ENCODE data around the gene NFIX.
A peak's percentile ranks its signal among the peaks of the same experiment; 100 is the strongest.
"Not testable (repeated sequence)": the region's sequence is repeated elsewhere in the genome, so short reads cannot be mapped to it uniquely, and the experiment has no call there.

The NFIX gene

GRCh38 chr19:12953138-12953798, 42.0 kb upstream of the NFIX start:
- Histone ChIP-seq H3K36me3 (ENCODE audit: control insufficient read depth, insufficient read depth, low read length) (peaks cover 15% of the 10 kb centered on the region), H3K9me3 (ENCODE audit: control insufficient read depth, low read length) (no peaks in the 10 kb centered on the region), H3K27me3 (ENCODE audit: control insufficient read depth, insufficient read depth, low read length) (no peaks in the 10 kb centered on the region), H3K4me3 (ENCODE audit: low read length) (no peak overlapping the region), H3K4me1 (ENCODE audit: control insufficient read depth, insufficient read depth, low read length) (peaks cover 14% of the 10 kb centered on the region), H3K9ac (ENCODE audit: low read length) (no peak overlapping the region)

DNA sequence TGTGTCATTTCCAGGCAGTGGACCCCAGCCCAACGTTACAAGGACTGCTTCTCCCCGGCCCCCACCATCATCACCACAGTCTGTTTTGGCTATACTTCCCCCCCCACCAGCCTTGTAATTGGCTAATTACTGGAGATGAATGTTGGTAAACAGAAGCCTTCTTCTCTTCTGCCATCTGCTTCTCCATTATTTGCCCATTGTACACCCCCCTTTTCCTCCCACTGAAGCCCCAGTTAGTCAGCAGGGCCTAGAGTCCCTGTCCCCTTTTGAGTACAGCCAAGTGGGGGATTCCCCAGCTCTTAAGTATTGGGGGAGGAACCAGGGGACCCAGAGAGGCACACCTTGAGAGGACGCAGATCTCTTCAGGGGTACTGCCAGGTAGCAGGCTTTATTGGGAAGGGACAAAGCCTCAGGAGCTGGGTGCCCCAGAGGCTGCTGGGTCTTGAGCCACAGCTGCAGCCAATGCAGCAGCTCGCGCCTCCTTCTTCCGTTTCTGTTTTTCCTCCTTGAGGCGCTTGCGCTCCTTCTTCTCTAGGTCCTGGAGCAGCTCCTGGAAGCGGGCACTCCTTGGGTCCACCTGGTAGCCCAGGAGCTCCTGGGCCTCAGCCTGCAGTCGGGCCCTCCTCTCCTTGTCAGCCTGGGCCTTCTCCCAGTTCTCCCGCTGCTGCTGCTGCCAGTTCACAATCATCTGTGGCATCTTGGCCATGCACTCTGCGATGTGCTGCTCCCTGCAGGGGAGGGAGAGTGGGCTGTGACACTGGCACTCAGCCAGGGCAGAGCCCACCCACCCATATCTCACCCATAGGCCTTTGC, 41.3 kb upstream of the NFIX start:
- Histone ChIP-seq H3K27me3 (ENCODE audit: control insufficient read depth, insufficient read depth, low read length) (no peaks in the 10 kb centered on the region), H3K4me3 (ENCODE audit: low read length) (no peak overlapping the region), H3K9ac (ENCODE audit: low read length) (no peak overlapping the region), H3K9me3 (ENCODE audit: control insufficient read depth, low read length) (no peaks in the 10 kb centered on the region), H3K4me1 (ENCODE audit: control insufficient read depth, insufficient read depth, low read length) (peaks cover 14% of the 10 kb centered on the region), H3K36me3 (ENCODE audit: control insufficient read depth, insufficient read depth, low read length) (peaks cover 11% of the 10 kb centered on the region)

- Histone ChIP-seq H3K27me3 (ENCODE audit: control insufficient read depth, insufficient read depth, low read length) (no peaks in the 10 kb centered on the region), H3K4me1 (ENCODE audit: control insufficient read depth, insufficient read depth, low read length) (peaks cover 14% of the 10 kb centered on the region), H3K9me3 (ENCODE audit: control insufficient read depth, low read length) (no peaks in the 10 kb centered on the region), H3K4me3 (ENCODE audit: low read length) (no peak overlapping the region), H3K9ac (ENCODE audit: low read length) (no peak overlapping the region), H3K36me3 (ENCODE audit: control insufficient read depth, insufficient read depth, low read length) (peaks cover 6% of the 10 kb centered on the region)
These were observed 40.7 kb upstream of the NFIX start for GRCh38 chr19:12954612-12954962.

GRCh38 chr19:12955575-12955974, 39.7 kb upstream of the NFIX start:
- H3K4me3 ChIP-seq (ENCODE audit: low read length); H3K9me3 ChIP-seq (ENCODE audit: control insufficient read depth, low read length); H3K36me3 ChIP-seq (ENCODE audit: control insufficient read depth, insufficient read depth, low read length); H3K27me3 ChIP-seq (ENCODE audit: control insufficient read depth, insufficient read depth, low read length); H3K9ac ChIP-seq (ENCODE audit: low read length): not testable (repeated sequence)
- H3K4me1 ChIP-seq (ENCODE audit: control insufficient read depth, insufficient read depth, low read length) = peaks cover 14% of the 10 kb centered on the region

- H3K9ac ChIP-seq (ENCODE audit: low read length) = peak overlapping the region; percentile 55
- H3K9me3 ChIP-seq (ENCODE audit: control insufficient read depth, low read length) = no peaks in the 10 kb centered on the region
- peaks cover 14% of the 10 kb centered on the region for H3K4me1 ChIP-seq (ENCODE audit: control insufficient read depth, insufficient read depth, low read length)
- H3K27me3 ChIP-seq (ENCODE audit: control insufficient read depth, insufficient read depth, low read length) = no peaks in the 10 kb centered on the region
- H3K4me3 ChIP-seq (ENCODE audit: low read length) = no peak overlapping the region
- no peaks in the 10 kb centered on the region for H3K36me3 ChIP-seq (ENCODE audit: control insufficient read depth, insufficient read depth, low read length)
These were observed 39.3 kb upstream of the NFIX start for GRCh38 chr19:12955996-12956395.

GRCh38 chr19:12956446-12957388, 38.6 kb upstream of the NFIX start, which contains the start of gene GADD45GIP1:
Gene GADD45GIP1, minus strand, starts transcription at chr19:12957223. Its CDS starts 11 bp downstream, at chr19:12957212.
- no peak within 1 kb of the TSS for H3K4me3 ChIP-seq (ENCODE audit: low read length)
- no peaks in the 10 kb centered on the region for H3K9me3 ChIP-seq (ENCODE audit: control insufficient read depth, low read length)
- H3K4me1 ChIP-seq (ENCODE audit: control insufficient read depth, insufficient read depth, low read length) = peaks cover 14% of the 10 kb centered on the region
- no peaks in the 10 kb centered on the region for H3K27me3 ChIP-seq (ENCODE audit: control insufficient read depth, insufficient read depth, low read length)
- peak within 1 kb of the TSS; percentile 55 for H3K9ac ChIP-seq (ENCODE audit: low read length)
- no peaks in the 10 kb centered on the region for H3K36me3 ChIP-seq (ENCODE audit: control insufficient read depth, insufficient read depth, low read length)

DNA sequence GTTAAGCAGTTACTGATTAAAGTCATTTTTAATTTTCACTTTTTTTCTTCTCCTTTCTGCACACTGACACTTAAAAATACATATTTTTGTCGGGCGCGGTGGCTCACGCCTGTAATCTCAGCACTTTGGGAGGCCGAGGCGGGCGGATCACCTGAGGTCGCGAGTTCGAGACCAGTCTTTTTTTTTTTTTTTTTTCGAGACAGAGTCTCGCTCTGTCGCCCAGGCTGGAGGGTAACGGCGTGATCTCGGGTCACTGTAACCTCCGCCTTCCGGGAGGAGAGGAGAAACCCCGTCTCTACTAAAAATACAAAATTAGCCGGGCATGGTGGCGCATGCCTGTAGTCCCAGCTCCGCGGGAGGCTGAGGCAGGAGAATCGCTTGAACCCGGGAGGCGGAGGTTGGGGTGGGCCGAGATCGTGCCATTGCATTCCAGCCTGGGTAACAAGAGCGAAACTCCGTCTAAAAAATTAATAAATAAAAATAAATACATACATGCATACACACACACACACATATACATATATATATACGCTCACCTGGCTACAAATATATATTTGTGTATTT, 37.8 kb upstream of the NFIX start:
- not testable (repeated sequence) for H3K9me3 ChIP-seq (ENCODE audit: control insufficient read depth, low read length); H3K4me3 ChIP-seq (ENCODE audit: low read length); H3K27me3 ChIP-seq (ENCODE audit: control insufficient read depth, insufficient read depth, low read length); H3K36me3 ChIP-seq (ENCODE audit: control insufficient read depth, insufficient read depth, low read length)
- peaks cover 14% of the 10 kb centered on the region for H3K4me1 ChIP-seq (ENCODE audit: control insufficient read depth, insufficient read depth, low read length)
- peak overlapping the region; percentile 55 for H3K9ac ChIP-seq (ENCODE audit: low read length)

DNA sequence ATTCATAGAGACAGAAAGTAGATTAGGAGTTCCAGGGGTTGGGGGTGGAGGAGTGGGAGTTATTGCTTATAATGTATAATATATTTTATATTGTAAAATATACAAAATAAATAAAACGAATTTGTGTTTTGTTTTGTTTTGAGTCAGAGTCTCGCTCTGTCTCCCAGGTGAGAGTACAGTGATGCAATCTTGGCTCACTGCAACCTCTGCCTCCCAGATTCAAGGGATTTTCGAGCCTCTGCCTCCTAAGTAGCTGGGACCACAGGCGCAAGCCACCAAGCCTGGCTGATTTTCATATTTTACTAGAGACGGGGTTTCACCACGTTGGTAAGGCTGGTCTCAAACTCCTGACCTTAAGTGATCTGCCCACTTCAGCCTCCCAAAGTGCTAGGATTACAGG, 35.8 kb upstream of the NFIX start:
- Histone ChIP-seq H3K9me3 (ENCODE audit: control insufficient read depth, low read length) (no peaks in the 10 kb centered on the region), H3K4me1 (ENCODE audit: control insufficient read depth, insufficient read depth, low read length) (peaks cover 9% of the 10 kb centered on the region), H3K9ac (ENCODE audit: low read length) (no peak overlapping the region), H3K27me3 (ENCODE audit: control insufficient read depth, insufficient read depth, low read length) (no peaks in the 10 kb centered on the region), H3K4me3 (ENCODE audit: low read length) (no peak overlapping the region), H3K36me3 (ENCODE audit: control insufficient read depth, insufficient read depth, low read length) (no peaks in the 10 kb centered on the region)

GRCh38 chr19:12965017-12965811, 30.1 kb upstream of the NFIX start:
- Histone ChIP-seq H3K4me1 (ENCODE audit: control insufficient read depth, insufficient read depth, low read length) (no peaks in the 10 kb centered on the region), H3K9ac (ENCODE audit: low read length) (peak overlapping the region; percentile 8), H3K27me3 (ENCODE audit: control insufficient read depth, insufficient read depth, low read length) (no peaks in the 10 kb centered on the region), H3K36me3 (ENCODE audit: control insufficient read depth, insufficient read depth, low read length) (no peaks in the 10 kb centered on the region), H3K4me3 (ENCODE audit: low read length) (no peak overlapping the region), H3K9me3 (ENCODE audit: control insufficient read depth, low read length) (no peaks in the 10 kb centered on the region)

DNA sequence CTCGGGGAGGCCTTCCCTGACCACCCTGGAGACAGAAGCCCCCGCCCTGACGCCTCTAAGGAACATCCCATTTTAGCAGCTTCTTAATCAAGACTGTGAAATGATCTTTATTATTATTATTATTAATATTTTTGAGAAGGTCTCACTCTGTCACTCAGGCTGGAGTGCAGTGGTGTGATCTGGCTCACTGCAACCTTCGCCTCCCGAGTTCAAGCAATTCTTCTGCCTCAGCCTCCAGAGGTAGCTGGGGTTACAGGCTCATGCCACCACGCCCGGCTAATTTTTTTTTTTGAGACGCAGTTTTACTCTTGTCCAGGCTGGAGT, 29.5 kb upstream of the NFIX start:
- H3K4me1 ChIP-seq (ENCODE audit: control insufficient read depth, insufficient read depth, low read length) = no peaks in the 10 kb centered on the region
- no peaks in the 10 kb centered on the region for H3K9me3 ChIP-seq (ENCODE audit: control insufficient read depth, low read length)
- no peak overlapping the region for H3K4me3 ChIP-seq (ENCODE audit: low read length)
- H3K36me3 ChIP-seq (ENCODE audit: control insufficient read depth, insufficient read depth, low read length) = no peaks in the 10 kb centered on the region
- H3K9ac ChIP-seq (ENCODE audit: low read length) = peak overlapping the region; percentile 8
- no peaks in the 10 kb centered on the region for H3K27me3 ChIP-seq (ENCODE audit: control insufficient read depth, insufficient read depth, low read length)

DNA sequence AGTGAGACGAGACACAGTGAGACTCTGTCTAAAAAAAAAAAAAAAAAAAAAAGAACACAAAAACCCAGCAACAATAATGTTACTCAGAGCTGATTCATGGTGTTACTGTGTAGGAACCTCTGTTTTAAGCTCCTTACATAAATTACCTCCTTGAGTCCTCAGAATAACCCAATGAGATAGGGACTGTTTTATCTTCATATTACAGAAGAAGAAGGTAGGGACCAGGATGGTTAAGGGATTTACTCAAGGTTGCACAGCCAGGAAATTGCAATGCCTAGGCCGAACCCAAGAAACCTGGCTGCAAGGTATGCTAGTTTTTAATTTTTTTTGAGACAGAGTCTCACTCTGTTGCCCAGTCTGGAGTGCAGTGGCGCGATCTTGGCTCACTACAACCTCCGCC, 27.4 kb upstream of the NFIX start:
- Histone ChIP-seq H3K9ac (ENCODE audit: low read length) (no peak overlapping the region), H3K9me3 (ENCODE audit: control insufficient read depth, low read length) (no peaks in the 10 kb centered on the region), H3K27me3 (ENCODE audit: control insufficient read depth, insufficient read depth, low read length) (no peaks in the 10 kb centered on the region), H3K36me3 (ENCODE audit: control insufficient read depth, insufficient read depth, low read length) (no peaks in the 10 kb centered on the region), H3K4me3 (ENCODE audit: low read length) (no peak overlapping the region), H3K4me1 (ENCODE audit: control insufficient read depth, insufficient read depth, low read length) (no peaks in the 10 kb centered on the region)
